Neutrophil (primary cell): ENCODE data around the gene MCC.

Experiments
- H3K27ac ChIP-seq: fragments of 200-600 bp; sonication (generic); 2 replicates; pipeline ENCODE4 v1.5.1; 2016; ENCODE audit warnings: mild to moderate bottlenecking, moderate library complexity
- H3K27me3 ChIP-seq: fragments of 200-600 bp; sonication (generic); 2 replicates; pipeline ENCODE4 v1.6.0; 2016; ENCODE audit warnings: mild to moderate bottlenecking
- H3K36me3 ChIP-seq: fragments of 200-600 bp; sonication (generic); 2 replicates; pipeline ENCODE4 v1.5.1; 2017
- H3K4me1 ChIP-seq, 2 experiments: fragments of 200-600 bp in 1 of 2; sonication (generic) in 1 of 2; 1 replicate in 1 of 2; 2 replicates in 1 of 2; pipeline versions ENCODE4 v1.5.1 to v1.6.1; 2013 to 2016; ENCODE audit warnings: low read depth in 1 of 2, low read length in 1 of 2, mild to moderate bottlenecking in 1 of 2, moderate library complexity in 1 of 2; ENCODE audit not compliant: control insufficient read depth in 1 of 2, insufficient read depth in 1 of 2
- H3K4me3 ChIP-seq, 2 experiments: fragments of 200-600 bp in 1 of 2; sonication (generic) in 1 of 2; 1 replicate in 1 of 2; 2 replicates in 1 of 2; pipeline ENCODE4 v1.5.1; 2013 to 2016; ENCODE audit warnings: low read depth in 1 of 2, low read length in 1 of 2, mild to moderate bottlenecking in 1 of 2, moderate library complexity in 1 of 2
- H3K9me3 ChIP-seq: fragments of 200-600 bp; sonication (generic); 2 replicates; pipeline ENCODE4 v1.5.1; 2016
- CTCF ChIP-seq: fragments of 200-600 bp; sonication (generic); IDR thresholded peaks from 2 replicates; pipeline ENCODE4 v1.5.1; 2016; ENCODE audit warnings: antibody characterized with exemption

The MCC gene

GRCh38 chr5:113036826-113037225, 451.4 kb downstream of the MCC start:
- H3K27me3 ChIP-seq: peaks cover 12% of the 10 kb centered on the region
- no peak overlapping the region for H3K27ac ChIP-seq
- no peak overlapping the region for H3K4me3 ChIP-seq
- no peaks in the 10 kb centered on the region for H3K36me3 ChIP-seq
- H3K4me1 ChIP-seq: no peaks in the 10 kb centered on the region
- no peaks in the 10 kb centered on the region for H3K9me3 ChIP-seq
- no peak for TF ChIP-seq CTCF

GRCh38 chr5:113036321-113036720, 451.9 kb downstream of the MCC start:
- Histone ChIP-seq H3K4me3 (no peak overlapping the region), H3K4me1 (no peaks in the 10 kb centered on the region), H3K36me3 (no peaks in the 10 kb centered on the region), H3K9me3 (no peaks in the 10 kb centered on the region), H3K27me3 (peaks cover 11% of the 10 kb centered on the region), H3K27ac (no peak overlapping the region)
- no peak for TF ChIP-seq CTCF

- H3K9me3 ChIP-seq: no peaks in the 10 kb centered on the region
- H3K36me3 ChIP-seq: no peaks in the 10 kb centered on the region
- no peak overlapping the region for H3K27ac ChIP-seq
- peaks cover 6% of the 10 kb centered on the region for H3K27me3 ChIP-seq
- no peak overlapping the region for H3K4me3 ChIP-seq
- no peaks in the 10 kb centered on the region for H3K4me1 ChIP-seq
- TF ChIP-seq CTCF: no peak
These were observed 453.2 kb downstream of the MCC start for GRCh38 chr5:113035096-113035495.

GRCh38 chr5:113034182-113034773, 454.0 kb downstream of the MCC start:
- Histone ChIP-seq H3K27me3 (peaks cover 1% of the 10 kb centered on the region), H3K4me1 (no peaks in the 10 kb centered on the region), H3K9me3 (no peaks in the 10 kb centered on the region), H3K27ac (no peak overlapping the region), H3K4me3 (no peak overlapping the region), H3K36me3 (peaks cover 7% of the 10 kb centered on the region)
- no peak for TF ChIP-seq CTCF

GRCh38 chr5:113031557-113031956, 456.7 kb downstream of the MCC start:
- H3K4me3 ChIP-seq: no peak overlapping the region
- no peak overlapping the region for H3K27ac ChIP-seq
- H3K36me3 ChIP-seq: peaks cover 32% of the 10 kb centered on the region
- H3K4me1 ChIP-seq: no peaks in the 10 kb centered on the region
- no peaks in the 10 kb centered on the region for H3K27me3 ChIP-seq
- no peak for TF ChIP-seq CTCF
- no peaks in the 10 kb centered on the region for H3K9me3 ChIP-seq

GRCh38 chr5:113031104-113031503, 457.1 kb downstream of the MCC start:
- no peaks in the 10 kb centered on the region for H3K4me1 ChIP-seq
- no peak for TF ChIP-seq CTCF
- H3K36me3 ChIP-seq: peaks cover 37% of the 10 kb centered on the region
- no peaks in the 10 kb centered on the region for H3K9me3 ChIP-seq
- no peak overlapping the region for H3K4me3 ChIP-seq
- no peaks in the 10 kb centered on the region for H3K27me3 ChIP-seq
- H3K27ac ChIP-seq: no peak overlapping the region
